OCI-LY3 (cell line): ENCODE data around the gene LIG1.
A peak's percentile ranks its signal among the peaks of the same experiment; 100 is the strongest.

Experiments used
- H2AFZ ChIP-seq: fragments of 200-600, 300-600 bp; shearing (Covaris generic); 2 replicates; pipeline ENCODE4 v1.6.0; 2014; ENCODE audit warnings: antibody characterized with exemption, low read depth, low read length
- H3K27ac ChIP-seq: fragments of 200-600, 300-600 bp; sonication (generic); 2 replicates; pipeline ENCODE4 v1.5.1; 2014; ENCODE audit warnings: mild to moderate bottlenecking, low read length, moderate library complexity, mixed read lengths
- H3K27me3 ChIP-seq: fragments of 200-600, 300-600 bp; sonication (generic); 2 replicates; pipeline ENCODE4 v1.6.1; 2014; ENCODE audit warnings: low read depth, low read length, mixed read lengths
- H3K36me3 ChIP-seq: fragments of 200-600, 300-600 bp; sonication (generic); replicated peaks from 2 replicates; pipeline ENCODE3; 2014; ENCODE audit warnings: low read depth, low read length, mixed read lengths
- H3K4me1 ChIP-seq: fragments of 300-600, 200-600 bp; sonication (generic); 2 replicates; pipeline ENCODE4 v1.6.1; 2014; ENCODE audit warnings: low read length, mixed read lengths
- H3K4me2 ChIP-seq: fragments of 200-600, 300-600 bp; sonication (generic); 2 replicates; pipeline ENCODE4 v1.6.1; 2014; ENCODE audit warnings: low read length, mixed read lengths
- H3K4me3 ChIP-seq: fragments of 300-600, 200-600 bp; sonication (generic); 2 replicates; pipeline ENCODE4 v1.5.1; 2014; ENCODE audit warnings: antibody characterized with exemption, mild to moderate bottlenecking, low read length, moderate library complexity
- H3K79me2 ChIP-seq: fragments of 300-600, 200-600 bp; shearing (Covaris generic); 2 replicates; pipeline ENCODE4 v1.6.1; 2014; ENCODE audit warnings: mild to moderate bottlenecking, low read length, mixed read lengths
- H3K9ac ChIP-seq: fragments of 300-600, 200-600 bp; shearing (Covaris generic); 2 replicates; pipeline ENCODE4 v1.6.0; 2014; ENCODE audit warnings: mild to moderate bottlenecking, low read length, moderate library complexity
- H3K9me3 ChIP-seq: fragments of 200-600, 300-600 bp; shearing (Covaris generic); 2 replicates; pipeline ENCODE4 v1.6.1; 2014; ENCODE audit warnings: low read length, mixed read lengths; ENCODE audit not compliant: insufficient read depth
- H4K20me1 ChIP-seq: fragments of 200-600, 300-600 bp; sonication (generic); 2 replicates; pipeline ENCODE4 v1.6.1; 2016; ENCODE audit warnings: low read length, mixed read lengths; ENCODE audit not compliant: insufficient read depth
- EZH2phosphoT487 ChIP-seq: fragments of 200-600 bp; shearing (Covaris generic); IDR thresholded peaks from 2 replicates; pipeline ENCODE4 v1.6.1; 2018; ENCODE audit warnings: antibody characterized with exemption, mixed run types, low read depth
- TF ChIP-seq, protein P1 (sequence below): fragments of 200-600, 300-600 bp; sonication (generic); IDR thresholded peaks from 2 replicates; pipeline ENCODE4 v1.5.1; 2014; ENCODE audit warnings: antibody characterized with exemption, low read length, low read depth

Gene LIG1

DNA sequence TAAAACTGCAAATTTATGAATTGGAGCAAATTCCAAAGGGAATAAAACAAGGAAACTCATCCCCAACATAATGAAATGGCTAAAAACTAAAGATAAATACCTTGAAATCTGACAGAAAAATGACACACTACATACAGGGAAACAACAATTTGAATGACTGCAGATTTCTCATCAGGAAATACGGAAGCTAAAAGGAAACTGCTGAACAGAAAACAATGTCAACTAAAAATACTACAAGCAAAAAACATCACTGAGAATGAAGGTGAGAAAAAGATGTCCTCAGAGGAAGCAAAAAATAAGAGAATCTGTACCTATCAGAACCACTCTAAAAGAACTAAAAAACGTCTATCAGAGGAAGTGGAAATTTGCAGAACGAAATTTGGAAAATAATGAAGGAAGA lies 39.9 kb upstream of the LIG1 start:
- Histone ChIP-seq H3K9ac (no peak overlapping the region), H3K27ac (no peak overlapping the region), H3K9me3 (no peaks in the 10 kb centered on the region), H3K27me3 (no peaks in the 10 kb centered on the region), H3K36me3 (peaks cover 3% of the 10 kb centered on the region), H3K4me2 (no peak overlapping the region), H3K4me3 (no peak overlapping the region), H3K4me1 (no peaks in the 10 kb centered on the region), H3K79me2 (peaks cover 6% of the 10 kb centered on the region), H4K20me1 (no peaks in the 10 kb centered on the region), H2AFZ (no peak overlapping the region)
- TF ChIP-seq EZH2phosphoT487: no peak

DNA sequence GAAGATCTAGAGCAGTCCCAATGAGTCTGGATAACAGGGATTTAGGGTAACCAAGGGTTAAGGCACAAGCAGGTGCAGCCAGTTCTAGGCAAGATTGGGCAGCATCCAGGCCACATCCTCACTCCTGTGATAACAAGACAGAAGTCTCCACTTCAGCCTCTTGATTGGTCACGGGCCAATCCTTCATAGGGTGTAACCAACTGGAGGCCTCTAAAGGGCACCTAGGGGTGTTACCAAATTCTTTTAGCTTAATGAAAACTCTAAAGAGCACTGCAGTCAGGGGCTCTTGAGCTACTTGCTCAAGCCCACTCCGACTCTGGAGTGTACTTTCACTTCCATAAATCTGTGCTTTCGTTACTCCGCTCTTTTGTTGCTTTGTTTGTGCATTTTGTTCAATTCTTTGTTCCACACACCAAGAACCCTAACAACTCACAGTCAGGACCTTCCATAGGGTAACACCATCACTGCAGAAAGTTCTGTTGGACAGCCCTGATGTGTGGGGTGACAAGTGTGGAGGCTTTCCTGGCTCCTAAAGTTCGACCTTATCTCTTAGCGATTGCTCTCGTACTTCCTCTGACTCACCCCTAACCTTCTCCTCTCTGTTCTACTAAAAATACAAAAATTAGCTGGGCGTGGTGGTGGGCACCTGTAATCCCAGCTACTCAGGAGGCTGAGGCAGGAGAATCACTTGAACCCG lies 36.4 kb upstream of the LIG1 start:
- Histone ChIP-seq H3K4me3 (no peak overlapping the region), H3K27me3 (no peaks in the 10 kb centered on the region), H3K27ac (no peak overlapping the region), H3K36me3 (peaks cover 3% of the 10 kb centered on the region), H2AFZ (no peak overlapping the region), H3K4me1 (peaks cover 12% of the 10 kb centered on the region), H4K20me1 (no peaks in the 10 kb centered on the region), H3K9me3 (no peaks in the 10 kb centered on the region), H3K4me2 (no peak overlapping the region), H3K79me2 (peaks cover 23% of the 10 kb centered on the region), H3K9ac (no peak overlapping the region)
- TF ChIP-seq, protein P1, sequence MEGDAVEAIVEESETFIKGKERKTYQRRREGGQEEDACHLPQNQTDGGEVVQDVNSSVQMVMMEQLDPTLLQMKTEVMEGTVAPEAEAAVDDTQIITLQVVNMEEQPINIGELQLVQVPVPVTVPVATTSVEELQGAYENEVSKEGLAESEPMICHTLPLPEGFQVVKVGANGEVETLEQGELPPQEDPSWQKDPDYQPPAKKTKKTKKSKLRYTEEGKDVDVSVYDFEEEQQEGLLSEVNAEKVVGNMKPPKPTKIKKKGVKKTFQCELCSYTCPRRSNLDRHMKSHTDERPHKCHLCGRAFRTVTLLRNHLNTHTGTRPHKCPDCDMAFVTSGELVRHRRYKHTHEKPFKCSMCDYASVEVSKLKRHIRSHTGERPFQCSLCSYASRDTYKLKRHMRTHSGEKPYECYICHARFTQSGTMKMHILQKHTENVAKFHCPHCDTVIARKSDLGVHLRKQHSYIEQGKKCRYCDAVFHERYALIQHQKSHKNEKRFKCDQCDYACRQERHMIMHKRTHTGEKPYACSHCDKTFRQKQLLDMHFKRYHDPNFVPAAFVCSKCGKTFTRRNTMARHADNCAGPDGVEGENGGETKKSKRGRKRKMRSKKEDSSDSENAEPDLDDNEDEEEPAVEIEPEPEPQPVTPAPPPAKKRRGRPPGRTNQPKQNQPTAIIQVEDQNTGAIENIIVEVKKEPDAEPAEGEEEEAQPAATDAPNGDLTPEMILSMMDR: no peak
- no peak for TF ChIP-seq EZH2phosphoT487

DNA sequence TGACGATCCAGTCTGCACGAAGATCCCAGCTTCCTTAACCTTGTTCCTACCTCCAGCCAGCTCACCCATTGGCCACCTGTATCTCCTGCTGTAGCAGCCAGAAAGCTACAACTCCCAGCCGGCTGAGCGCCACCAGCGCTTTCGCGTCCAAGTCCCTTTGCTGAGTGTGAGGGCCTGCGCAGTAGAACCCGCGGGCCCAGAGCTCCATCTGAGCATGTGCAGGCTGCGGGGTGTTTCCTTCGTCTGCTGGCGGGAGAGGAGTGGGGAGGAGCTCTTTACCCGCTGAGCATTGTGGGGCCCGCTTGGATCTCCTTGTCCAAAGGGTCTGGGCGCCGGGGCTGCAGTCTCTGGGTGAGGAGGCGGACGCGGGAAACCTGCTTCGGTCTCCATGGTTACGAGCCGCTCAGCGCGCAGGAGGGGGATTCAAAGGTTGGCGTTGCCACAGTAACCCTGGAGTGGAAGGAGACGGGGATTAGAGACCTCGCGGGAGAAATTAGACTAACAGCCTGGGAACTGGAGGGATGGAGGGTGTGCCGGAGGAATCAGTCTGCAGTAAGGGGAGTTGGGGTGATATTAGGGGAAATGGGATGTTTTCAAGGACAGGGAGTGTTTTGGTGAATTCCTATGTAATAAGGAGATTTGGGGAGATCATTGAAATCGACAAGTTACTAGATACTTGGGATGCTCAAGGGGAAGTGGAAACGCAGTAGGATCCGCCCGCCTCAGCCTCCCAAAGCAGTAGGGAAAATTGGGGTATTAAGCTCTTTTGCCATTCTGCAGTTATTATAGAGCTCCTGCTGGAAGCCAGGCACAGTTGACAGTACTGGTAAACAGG lies 33.9 kb upstream of the LIG1 start:
- Histone ChIP-seq H4K20me1 (no peaks in the 10 kb centered on the region), H3K79me2 (peaks cover 23% of the 10 kb centered on the region), H3K9me3 (no peaks in the 10 kb centered on the region), H3K9ac (peak overlapping the region; percentile 94), H3K27ac (peak overlapping the region; percentile 31), H3K4me3 (peak overlapping the region; percentile 85), H3K4me2 (peak overlapping the region; percentile 95), H3K4me1 (peaks cover 12% of the 10 kb centered on the region), H3K27me3 (no peaks in the 10 kb centered on the region), H3K36me3 (peaks cover 5% of the 10 kb centered on the region), H2AFZ (peak overlapping the region; percentile 95)
- TF ChIP-seq, protein P1: no peak
- TF ChIP-seq EZH2phosphoT487: no peak

DNA sequence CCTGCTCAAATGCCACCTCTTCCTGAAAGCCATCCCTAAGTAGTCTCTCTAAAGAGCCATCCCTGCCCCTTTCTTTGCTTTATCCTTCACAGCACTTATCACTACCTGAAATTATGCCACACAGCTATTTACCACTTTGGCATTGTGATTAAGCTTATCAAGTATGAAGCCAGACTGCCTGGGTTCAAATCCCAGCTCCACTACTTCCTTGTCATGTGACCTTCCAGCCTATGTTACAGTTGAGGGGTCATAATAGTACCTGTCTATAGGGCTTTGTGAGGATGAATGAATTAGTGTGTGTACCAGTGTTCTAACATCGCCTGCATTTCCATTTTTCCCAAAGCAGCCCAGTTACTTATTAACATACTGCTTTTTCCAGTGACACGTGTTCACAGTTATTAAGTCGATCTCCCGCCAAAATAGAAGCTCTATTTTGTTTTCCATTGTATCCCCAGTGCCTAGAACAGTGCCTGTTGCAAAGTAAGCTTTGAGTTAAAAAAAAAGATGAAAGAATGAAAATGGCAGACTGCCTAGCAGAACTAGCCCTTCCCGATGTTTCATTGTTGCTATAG lies 33.2 kb upstream of the LIG1 start:
- Histone ChIP-seq H3K36me3 (peaks cover 5% of the 10 kb centered on the region), H3K4me2 (peak overlapping the region; percentile 84), H3K4me3 (peak overlapping the region; percentile 85), H3K9me3 (no peaks in the 10 kb centered on the region), H4K20me1 (no peaks in the 10 kb centered on the region), H3K9ac (peak overlapping the region; percentile 94), H3K4me1 (peaks cover 12% of the 10 kb centered on the region), H2AFZ (peak overlapping the region; percentile 65), H3K27me3 (no peaks in the 10 kb centered on the region), H3K27ac (peak overlapping the region; percentile 31), H3K79me2 (peaks cover 23% of the 10 kb centered on the region)
- TF ChIP-seq, protein P1: no peak
- TF ChIP-seq EZH2phosphoT487: no peak
